ENCODE data around the gene RAB3C.
A peak's percentile ranks its signal among the peaks of the same experiment; 100 is the strongest.

Gene RAB3C

DNA sequence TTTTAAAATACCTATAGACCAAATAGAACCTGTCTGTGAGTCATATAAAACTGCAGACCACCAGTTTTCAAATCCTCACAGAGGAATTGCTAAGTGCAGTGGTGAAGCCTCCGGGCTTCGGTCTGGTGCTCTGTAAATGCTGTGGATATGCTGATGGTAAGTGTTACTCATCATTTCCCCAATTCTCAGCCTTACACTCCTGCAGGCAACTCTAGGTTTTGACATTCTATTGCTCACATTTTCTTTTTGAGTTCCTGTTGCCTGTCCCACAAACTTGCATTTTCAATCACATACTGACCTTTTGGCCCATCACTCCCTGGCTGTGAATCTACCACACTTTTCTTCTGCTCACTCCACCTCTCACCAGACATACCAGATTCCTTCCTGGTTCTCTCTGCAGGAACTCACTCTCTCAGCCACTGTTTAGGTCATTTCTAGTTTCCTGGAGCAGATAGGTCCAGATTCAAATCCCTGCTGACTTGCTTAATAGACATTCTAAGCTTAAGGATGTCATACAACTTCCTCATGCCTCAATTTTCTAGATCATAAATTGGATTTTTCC lies 192.9 kb downstream of the RAB3C start:
- TF ChIP-seq, protein P1, sequence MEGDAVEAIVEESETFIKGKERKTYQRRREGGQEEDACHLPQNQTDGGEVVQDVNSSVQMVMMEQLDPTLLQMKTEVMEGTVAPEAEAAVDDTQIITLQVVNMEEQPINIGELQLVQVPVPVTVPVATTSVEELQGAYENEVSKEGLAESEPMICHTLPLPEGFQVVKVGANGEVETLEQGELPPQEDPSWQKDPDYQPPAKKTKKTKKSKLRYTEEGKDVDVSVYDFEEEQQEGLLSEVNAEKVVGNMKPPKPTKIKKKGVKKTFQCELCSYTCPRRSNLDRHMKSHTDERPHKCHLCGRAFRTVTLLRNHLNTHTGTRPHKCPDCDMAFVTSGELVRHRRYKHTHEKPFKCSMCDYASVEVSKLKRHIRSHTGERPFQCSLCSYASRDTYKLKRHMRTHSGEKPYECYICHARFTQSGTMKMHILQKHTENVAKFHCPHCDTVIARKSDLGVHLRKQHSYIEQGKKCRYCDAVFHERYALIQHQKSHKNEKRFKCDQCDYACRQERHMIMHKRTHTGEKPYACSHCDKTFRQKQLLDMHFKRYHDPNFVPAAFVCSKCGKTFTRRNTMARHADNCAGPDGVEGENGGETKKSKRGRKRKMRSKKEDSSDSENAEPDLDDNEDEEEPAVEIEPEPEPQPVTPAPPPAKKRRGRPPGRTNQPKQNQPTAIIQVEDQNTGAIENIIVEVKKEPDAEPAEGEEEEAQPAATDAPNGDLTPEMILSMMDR (IDR thresholded peaks at IDR 0.05; ENCODE audit: extremely low read depth, missing control alignments) = no peak
- DNase-seq (ENCODE audit: low spot score) = peak; percentile 20

DNA sequence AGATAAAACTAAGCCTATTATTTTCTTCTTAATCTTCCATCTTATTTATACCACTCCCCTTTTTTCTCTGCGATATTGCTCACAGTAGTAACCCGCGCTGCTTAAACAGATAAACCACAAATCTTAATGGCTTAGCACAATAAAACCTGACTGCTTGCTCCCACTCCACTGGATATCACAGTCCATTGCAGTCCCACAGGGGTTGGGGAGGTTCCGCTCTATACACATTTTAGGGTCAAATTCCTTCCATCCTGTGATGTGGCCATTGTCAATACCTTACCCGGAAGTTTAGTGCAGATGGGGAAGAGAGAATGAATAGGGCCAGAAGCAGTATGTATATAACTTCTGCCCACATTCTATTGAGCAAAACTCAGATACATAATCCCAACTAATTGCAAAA lies 193.7 kb downstream of the RAB3C start:
- TF ChIP-seq, protein P1 (IDR thresholded peaks at IDR 0.05; ENCODE audit: extremely low read depth, missing control alignments) = no peak
- no peak for DNase-seq (ENCODE audit: low spot score)

DNA sequence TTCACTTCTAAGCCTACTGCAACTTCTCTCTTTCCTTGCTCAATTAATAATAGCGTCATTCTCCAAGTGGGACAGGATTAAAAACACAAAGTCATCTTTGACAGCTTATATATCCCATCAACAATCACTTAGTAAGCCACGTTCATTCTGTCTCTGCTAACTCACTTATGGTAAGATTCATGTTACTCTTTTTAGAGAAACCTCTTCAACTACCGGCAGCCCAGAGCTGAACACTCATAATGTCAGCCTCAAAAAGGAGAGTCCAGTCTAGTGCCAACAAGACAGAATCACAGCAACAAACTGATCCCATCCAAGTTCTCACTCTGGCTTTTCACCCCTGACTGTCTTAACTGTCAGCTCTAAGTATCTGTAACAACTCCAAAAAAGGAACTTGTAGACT lies 196.0 kb downstream of the RAB3C start:
- no peak for DNase-seq (ENCODE audit: low spot score)
- TF ChIP-seq, protein P1 (IDR thresholded peaks at IDR 0.05; ENCODE audit: extremely low read depth, missing control alignments) = no peak

DNA sequence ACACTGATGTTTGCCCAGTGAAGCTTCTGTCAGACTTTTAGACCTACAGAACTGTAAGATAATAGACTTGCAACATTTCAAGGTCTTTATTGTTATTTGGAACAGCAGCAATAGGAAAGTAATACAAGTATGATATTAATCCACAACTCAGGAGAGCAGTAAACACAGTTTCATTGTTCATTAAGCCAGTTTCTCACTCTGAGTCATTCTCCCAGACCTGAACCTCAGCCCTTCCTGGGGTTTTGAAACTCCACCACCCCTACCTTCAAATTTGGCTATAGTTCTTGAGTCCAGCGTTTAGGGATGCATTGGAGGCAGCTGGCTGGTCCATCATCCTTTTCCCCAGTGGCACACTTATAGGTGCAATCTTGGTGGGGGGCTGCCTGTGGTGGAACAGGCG lies 203.2 kb downstream of the RAB3C start:
- DNase-seq (ENCODE audit: low spot score) = no peak
- TF ChIP-seq, protein P1 (IDR thresholded peaks at IDR 0.05; ENCODE audit: extremely low read depth, missing control alignments) = no peak

DNA sequence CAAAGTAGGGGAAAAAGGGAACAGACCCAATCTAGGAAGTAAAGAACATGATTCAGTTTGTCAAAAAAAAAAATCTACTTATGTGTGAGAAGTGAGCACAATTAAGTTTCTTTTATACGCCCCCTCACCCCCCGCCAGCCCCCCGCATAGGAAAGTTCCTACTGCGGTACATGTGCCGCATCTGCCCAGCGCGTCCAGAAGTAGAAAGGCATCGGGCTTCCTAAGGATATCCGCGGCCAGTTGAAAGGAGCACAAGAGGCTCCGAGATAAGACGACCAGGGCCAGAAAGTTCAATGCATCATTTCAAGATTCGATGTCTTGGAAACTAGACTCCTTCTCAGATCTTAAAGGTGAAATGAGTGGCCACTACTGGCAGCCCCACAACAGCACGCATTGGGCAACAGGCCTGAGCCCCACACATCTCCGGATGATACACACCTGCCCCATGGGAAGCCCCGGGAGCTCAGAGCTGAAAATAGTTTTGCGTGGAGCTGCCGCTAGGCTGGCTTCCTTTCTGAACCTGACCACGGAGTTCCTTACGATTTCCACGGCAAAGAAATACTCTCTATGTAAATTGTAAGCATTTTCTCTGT lies 203.9 kb downstream of the RAB3C start:
- DNase-seq (ENCODE audit: low spot score) = peak; percentile 11
- TF ChIP-seq, protein P1 (IDR thresholded peaks at IDR 0.05; ENCODE audit: extremely low read depth, missing control alignments) = no peak

DNA sequence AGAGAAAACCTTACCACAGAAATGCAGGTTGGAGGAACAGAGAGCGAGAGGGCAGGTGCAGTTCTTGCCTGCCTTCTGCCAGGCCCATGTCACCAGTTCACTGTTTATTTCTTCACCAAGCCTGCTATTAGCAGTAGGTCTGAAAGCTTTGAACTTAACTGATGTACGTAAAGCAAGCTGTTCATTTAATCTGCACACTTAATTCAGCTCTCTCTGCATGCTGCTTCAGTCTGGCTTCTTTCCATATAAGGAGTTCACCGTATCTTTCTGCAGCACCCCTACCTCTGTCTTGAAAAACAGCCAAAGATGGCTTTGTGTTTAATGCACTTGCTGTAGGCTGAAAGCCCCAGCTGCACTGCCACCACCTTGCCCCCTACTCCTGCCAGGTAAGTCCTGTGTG lies 205.1 kb downstream of the RAB3C start:
- no peak for DNase-seq (ENCODE audit: low spot score)

DNA sequence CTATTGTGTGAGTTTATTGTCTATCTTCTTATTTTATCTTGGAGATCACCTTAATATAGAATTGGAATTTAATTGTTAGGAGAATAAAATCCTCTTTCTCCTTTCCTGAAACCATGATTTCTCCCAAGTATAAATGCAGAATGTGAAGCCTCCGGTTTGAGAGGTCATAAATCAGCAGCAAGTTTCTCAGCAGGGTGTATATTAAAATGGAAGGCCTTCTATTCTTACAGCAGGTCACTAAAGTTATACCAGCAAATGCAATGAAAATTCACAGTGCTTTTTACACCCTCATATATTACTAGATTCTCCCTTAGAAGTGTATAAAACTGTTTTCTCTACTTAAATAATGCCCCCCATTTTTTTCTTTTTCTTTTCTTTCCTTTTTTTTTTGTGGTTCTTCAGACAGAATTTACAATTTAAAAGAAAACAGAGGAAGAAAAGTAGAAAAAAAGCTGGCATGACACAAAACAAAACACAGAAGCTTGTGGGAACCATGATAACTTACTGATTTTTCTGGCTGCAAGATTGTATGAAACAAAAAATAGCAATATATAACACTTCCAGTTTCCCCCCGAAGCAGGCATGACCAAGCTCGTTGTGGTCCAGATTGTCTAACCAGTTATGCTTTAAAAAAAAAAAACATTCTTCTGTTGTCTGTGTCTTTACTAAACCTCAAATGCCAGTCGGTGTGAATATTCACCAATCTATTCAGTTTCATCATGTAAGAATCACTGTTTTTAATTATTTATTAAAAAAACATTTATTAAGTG lies 211.2 kb downstream of the RAB3C start:
- TF ChIP-seq, protein P1 (IDR thresholded peaks at IDR 0.05; ENCODE audit: extremely low read depth, missing control alignments) = no peak
- no peak for DNase-seq (ENCODE audit: low spot score)

More for the DNA sequence above, 205.1 kb downstream of the RAB3C start:
- TF ChIP-seq, protein P1 (IDR thresholded peaks at IDR 0.05; ENCODE audit: extremely low read depth, missing control alignments) = no peak

Measured in GM20000 (cell line).